NCI-H526 treated with DMSO at 0.1 percent for 48 hours (cell line): ENCODE measurements around the gene COL6A5.
"Not testable (repeated sequence)": the region's sequence is repeated elsewhere in the genome, so short reads cannot be mapped to it uniquely, and the experiment has no call there.

Source experiments
- DNase-seq: peaks from one replicate; lab custom pipeline; 2025; lab: John Stamatoyannopoulos, UW

Gene COL6A5

DNA sequence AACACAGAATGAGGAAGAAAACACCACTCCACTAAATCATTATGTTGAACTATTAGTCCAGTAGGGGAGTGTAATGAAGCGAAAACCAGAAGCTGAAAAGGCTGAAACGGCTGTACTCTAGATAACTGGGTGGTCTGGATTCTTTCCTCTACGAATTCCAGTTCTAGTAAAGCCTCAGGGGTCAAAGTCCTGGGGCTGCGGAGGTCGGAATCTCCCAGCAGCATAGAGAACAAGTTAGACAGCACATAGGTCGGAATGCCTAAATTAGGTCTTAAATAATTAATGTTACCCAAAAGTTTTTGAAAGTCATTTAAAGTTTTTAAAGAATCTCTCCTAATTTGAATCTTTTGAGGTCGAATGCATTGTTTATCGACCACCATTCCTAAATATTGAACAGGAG lies 102.7 kb downstream of the COL6A5 start:
- DNase-seq, result not testable (repeated sequence)

DNA sequence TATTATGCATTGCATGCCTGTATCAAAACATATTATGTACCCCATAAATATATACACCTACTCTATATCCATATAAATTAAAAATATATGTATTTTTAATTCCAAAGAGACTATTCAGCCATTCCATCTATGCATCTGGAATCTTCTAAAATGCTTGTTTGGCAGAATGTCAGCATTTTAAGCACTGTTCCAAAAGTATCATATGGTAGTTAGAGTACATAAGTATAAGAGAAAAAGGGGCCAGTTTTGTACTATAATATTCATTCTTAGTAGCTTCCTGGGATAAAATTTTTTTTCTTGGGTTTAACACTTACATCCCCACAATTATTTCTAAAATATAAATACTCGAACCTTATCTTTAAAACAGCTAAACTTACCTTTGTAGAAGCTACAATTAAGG lies 111.1 kb downstream of the COL6A5 start:
- DNase-seq, result no peak

GRCh38 chr3:130457671-130458070 lies 112.2 kb downstream of the COL6A5 start:
- DNase-seq, result no peak

DNA sequence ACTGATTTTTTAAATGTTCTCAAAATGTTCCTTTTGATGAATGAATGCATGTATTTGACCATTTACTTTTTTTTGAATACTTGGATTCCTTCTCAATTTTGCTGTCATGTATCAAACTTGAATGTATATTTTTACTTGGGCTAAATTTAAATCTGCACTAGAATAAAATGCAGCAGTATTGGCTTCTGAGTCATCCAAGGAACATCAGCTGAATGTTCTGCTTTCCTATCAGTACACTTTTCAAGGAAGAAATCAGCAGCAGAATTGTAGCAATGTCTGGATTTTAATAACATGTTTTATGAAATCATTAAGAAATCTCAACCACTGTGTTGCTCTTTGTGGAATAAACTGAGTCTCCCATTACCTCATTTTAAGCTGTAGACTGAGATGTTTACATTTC lies 114.5 kb downstream of the COL6A5 start:
- DNase-seq, result no peak

DNA sequence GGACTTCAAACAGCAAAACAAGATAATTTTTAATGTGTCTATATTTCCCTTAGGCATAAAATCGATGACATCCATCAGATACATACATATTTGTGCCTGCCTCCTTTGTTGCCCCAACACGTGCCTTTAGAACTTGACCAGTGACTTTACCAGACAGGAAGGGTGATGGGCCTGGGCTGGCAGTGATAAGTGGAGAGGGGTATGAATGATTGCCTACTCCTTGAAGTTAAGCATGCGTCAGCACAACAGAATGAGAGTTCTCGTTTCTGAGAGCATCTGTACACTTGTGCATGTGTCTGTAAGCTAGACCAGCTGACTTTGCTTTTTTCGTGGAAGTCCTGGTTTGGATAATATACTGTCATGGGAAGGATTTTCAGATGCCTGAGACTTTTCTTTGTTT lies 116.6 kb downstream of the COL6A5 start:
- no peak for DNase-seq

GRCh38 chr3:130463221-130463620 lies 117.7 kb downstream of the COL6A5 start:
- DNase-seq, result no peak

DNA sequence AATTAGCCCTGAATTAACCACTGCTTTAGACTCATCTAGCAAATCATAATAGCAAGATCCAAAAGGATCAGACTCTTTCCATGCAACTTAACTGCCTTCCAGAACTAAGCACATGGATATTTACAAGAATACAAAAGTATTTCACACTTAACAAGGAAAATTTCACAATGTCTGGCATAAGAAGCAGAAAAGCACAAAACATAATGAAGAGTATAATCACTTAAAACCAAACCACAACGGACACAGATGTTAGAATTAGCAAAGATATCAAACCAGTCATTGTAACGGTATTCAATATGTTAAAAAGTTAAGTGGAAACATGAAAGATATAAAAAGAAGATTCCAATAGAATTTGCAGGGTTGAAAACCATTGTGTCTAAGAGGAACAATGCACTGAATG lies 120.0 kb downstream of the COL6A5 start:
- DNase-seq, result no peak

GRCh38 chr3:130468311-130468710 lies 122.8 kb downstream of the COL6A5 start:
- DNase-seq, result no peak

GRCh38 chr3:130470126-130470525 lies 124.7 kb downstream of the COL6A5 start:
- DNase-seq, result no peak

GRCh38 chr3:130473416-130473815 lies 127.9 kb downstream of the COL6A5 start:
- DNase-seq, result no peak

DNA sequence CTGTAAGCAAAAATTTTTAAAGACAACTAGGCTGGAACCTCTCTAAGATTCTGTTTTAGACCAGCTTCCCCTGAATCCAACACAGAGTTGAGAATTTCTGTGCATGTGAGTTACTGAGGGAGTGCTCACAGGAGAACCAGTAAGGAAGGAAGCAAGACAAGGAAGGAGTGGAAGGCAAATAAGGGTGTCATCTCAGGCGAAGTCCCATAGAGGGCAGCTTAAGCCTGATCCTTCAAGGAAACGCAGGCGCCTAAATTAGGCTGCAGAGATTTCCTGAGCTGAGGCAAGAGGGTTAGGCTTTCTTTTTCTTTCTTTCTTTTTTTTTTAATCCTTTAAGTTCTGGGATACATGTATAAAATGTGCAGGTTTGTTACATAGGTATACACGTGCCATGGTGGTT lies 135.3 kb downstream of the COL6A5 start:
- no peak for DNase-seq

- no peak for DNase-seq
Measured at GRCh38 chr3:130488288-130488687, 142.8 kb downstream of the COL6A5 start.

GRCh38 chr3:130488769-130489450 lies 143.4 kb downstream of the COL6A5 start:
- no peak for DNase-seq

- DNase-seq, result no peak
Measured at GRCh38 chr3:130490241-130490640, 144.8 kb downstream of the COL6A5 start.

GRCh38 chr3:130491431-130491830 lies 146.0 kb downstream of the COL6A5 start:
- no peak for DNase-seq

GRCh38 chr3:130504701-130505100 lies 159.2 kb downstream of the COL6A5 start:
- DNase-seq, result no peak

DNA sequence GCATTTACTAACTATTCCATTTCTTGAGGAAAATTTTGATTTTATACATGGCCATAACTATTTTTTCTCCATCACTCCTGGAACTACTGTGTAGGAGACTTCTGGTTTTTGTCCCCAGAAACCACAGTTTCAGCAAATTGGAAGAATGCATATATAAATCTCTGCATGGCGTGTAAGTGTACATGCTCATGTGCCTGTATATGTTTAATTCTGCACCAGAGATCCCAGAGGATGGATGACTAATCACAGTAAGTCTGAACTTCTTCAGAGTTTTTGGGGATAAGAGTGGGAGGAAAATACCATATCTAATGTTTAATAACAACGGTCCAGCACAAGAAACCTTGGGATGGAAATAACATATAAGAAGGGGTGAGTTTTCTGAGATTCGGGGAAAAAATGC lies 160.6 kb downstream of the COL6A5 start:
- DNase-seq, result no peak

GRCh38 chr3:130507746-130508145 lies 162.3 kb downstream of the COL6A5 start:
- no peak for DNase-seq

DNA sequence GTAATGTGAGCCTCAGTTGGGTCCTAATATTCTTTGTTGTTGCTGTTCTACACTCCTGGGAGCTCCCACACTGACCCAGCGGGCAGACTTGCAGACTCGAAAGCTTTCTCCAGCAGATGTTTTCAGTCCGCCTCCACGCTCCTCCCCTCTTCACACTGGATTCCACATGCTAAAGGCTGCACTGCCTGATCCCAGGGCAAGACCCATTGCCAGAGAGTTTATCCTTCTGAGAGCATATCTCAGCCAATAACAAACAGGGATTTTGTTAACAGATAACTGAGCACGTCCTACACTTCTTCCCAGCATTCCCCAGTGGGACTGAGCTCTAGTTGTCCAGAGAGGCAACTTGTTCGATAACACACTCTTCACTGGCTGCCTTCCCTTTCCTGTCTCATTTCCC lies 163.5 kb downstream of the COL6A5 start:
- no peak for DNase-seq

- no peak for DNase-seq
Measured at GRCh38 chr3:130514681-130515080, 169.2 kb downstream of the COL6A5 start.

- DNase-seq, result no peak
Measured at GRCh38 chr3:130515755-130516154, 170.3 kb downstream of the COL6A5 start.

- no peak for DNase-seq
Measured at GRCh38 chr3:130516645-130517512, 171.4 kb downstream of the COL6A5 start, which contains the start of gene COL6A6. TSS of gene COL6A6 (plus strand) at chr3:130517177. CDS start at chr3:130560365, 43,188 bp downstream.

- DNase-seq, result no peak
Measured at GRCh38 chr3:130517602-130518001, 172.1 kb downstream of the COL6A5 start.
